HFFc6 (cell line): Measurements from ENCODE around the gene KRT222. TPM values are rescaled to one million over a fixed set of nuclear protein-coding genes. Genes with fewer than 3 reads are reported as not detected.

ENCODE experiments used
- DNase-seq: peaks from one replicate; pipeline ENCODE4 v3.0.0-alpha.2; 2018
- H3K27ac Mint-ChIP-seq: 2 replicates; pipeline ENCODE4 v1.8.0; 2020; ENCODE audit warnings: mild to moderate bottlenecking, mixed read lengths
- H3K27me3 Mint-ChIP-seq: 2 replicates; pipeline ENCODE4 v1.8.0; 2021; ENCODE audit warnings: mild to moderate bottlenecking, moderate library complexity, mixed read lengths; ENCODE audit not compliant: insufficient read depth
- H3K36me3 Mint-ChIP-seq: 2 replicates; pipeline ENCODE4 v1.8.0; 2021; ENCODE audit warnings: low read depth, mixed read lengths
- H3K4me1 Mint-ChIP-seq: 2 replicates; pipeline ENCODE4 v1.8.0; 2020; ENCODE audit warnings: low read depth, mixed read lengths
- H3K4me3 Mint-ChIP-seq: 2 replicates; pipeline ENCODE4 v1.8.0; 2020; ENCODE audit warnings: mild to moderate bottlenecking, moderate library complexity, mixed read lengths
- H3K9me3 Mint-ChIP-seq: 2 replicates; pipeline ENCODE4 v1.8.0; 2020; ENCODE audit warnings: mild to moderate bottlenecking, mixed read lengths
- total RNA-seq, 6 experiments: library from RNA; stranded (reverse); fragmentation: NEBNext Ultra II Directional; extraction: Animal tissue kit (Norgen Biotek cat#: 25700); gene quantifications; 2 replicates in 1 of 6; 3 replicates in 5 of 6; pipeline ENCODE4 v1.2.3, GENCODE V29; 2021
- TF ChIP-seq, protein P1 (sequence below): fragments of 200-600 bp; sonication (generic); IDR thresholded peaks from 2 replicates; pipeline ENCODE4 v1.5.0; 2021; ENCODE audit warnings: antibody characterized with exemption, mild to moderate bottlenecking

KRT222 gene
- total RNA-seq, 6 experiments from 2014 or later: not detected

DNA sequence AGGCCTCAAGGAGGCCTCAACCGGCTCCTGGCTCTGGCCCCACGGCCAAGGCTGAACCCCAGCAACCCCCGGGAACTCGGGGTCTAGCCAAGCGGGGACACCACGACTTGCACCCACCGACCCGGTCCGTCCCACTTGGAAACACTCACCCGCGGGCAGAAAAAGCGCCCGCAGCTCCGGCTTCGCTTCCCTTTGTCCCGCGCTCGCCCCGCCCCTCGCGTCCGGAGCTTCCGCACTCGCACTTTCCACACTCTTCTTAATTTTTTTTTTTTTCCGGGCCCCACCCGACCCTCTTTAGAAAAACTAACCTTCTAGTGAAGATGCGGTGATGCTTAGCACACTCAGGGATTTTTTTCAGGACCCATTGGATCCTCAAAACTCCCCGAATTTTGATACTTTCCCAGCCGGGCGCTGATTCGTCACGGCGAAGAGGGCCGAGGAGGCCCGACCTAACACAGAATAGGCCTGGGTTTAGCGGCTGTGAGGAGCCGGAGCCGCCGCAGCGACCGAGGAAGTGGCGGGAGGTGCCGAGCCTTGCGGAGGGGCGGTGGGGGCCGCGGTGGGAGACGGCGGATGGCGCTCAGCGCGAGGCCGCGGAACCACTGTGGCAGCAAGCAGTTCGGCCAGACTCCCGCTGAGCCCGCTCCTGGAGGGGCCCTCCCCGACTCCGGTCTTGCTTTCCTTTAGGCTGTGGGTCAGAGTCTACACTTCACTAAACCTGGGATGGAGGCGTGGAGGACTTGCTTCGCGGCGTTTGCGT is 17.2 kb downstream of the KRT222 start, which contains the start of gene SMARCE1:
TSS of gene SMARCE1 (minus strand) at position 195 of the 760 bp plus-strand sequence. CDS start 2,016 bp downstream, outside the sequence.
- Mint-ChIP-seq H3K9me3 (no peaks in the 10 kb centered on the region), H3K36me3 (peaks cover 25% of the 10 kb centered on the region), H3K4me1 (peaks cover 40% of the 10 kb centered on the region), H3K27me3 (peaks cover 6% of the 10 kb centered on the region), H3K27ac (peak within 1 kb of the TSS; percentile 99), H3K4me3 (peak within 1 kb of the TSS; percentile 95)
- DNase-seq: peak; percentile 61
- TF ChIP-seq, protein P1, sequence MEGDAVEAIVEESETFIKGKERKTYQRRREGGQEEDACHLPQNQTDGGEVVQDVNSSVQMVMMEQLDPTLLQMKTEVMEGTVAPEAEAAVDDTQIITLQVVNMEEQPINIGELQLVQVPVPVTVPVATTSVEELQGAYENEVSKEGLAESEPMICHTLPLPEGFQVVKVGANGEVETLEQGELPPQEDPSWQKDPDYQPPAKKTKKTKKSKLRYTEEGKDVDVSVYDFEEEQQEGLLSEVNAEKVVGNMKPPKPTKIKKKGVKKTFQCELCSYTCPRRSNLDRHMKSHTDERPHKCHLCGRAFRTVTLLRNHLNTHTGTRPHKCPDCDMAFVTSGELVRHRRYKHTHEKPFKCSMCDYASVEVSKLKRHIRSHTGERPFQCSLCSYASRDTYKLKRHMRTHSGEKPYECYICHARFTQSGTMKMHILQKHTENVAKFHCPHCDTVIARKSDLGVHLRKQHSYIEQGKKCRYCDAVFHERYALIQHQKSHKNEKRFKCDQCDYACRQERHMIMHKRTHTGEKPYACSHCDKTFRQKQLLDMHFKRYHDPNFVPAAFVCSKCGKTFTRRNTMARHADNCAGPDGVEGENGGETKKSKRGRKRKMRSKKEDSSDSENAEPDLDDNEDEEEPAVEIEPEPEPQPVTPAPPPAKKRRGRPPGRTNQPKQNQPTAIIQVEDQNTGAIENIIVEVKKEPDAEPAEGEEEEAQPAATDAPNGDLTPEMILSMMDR: no peak

DNA sequence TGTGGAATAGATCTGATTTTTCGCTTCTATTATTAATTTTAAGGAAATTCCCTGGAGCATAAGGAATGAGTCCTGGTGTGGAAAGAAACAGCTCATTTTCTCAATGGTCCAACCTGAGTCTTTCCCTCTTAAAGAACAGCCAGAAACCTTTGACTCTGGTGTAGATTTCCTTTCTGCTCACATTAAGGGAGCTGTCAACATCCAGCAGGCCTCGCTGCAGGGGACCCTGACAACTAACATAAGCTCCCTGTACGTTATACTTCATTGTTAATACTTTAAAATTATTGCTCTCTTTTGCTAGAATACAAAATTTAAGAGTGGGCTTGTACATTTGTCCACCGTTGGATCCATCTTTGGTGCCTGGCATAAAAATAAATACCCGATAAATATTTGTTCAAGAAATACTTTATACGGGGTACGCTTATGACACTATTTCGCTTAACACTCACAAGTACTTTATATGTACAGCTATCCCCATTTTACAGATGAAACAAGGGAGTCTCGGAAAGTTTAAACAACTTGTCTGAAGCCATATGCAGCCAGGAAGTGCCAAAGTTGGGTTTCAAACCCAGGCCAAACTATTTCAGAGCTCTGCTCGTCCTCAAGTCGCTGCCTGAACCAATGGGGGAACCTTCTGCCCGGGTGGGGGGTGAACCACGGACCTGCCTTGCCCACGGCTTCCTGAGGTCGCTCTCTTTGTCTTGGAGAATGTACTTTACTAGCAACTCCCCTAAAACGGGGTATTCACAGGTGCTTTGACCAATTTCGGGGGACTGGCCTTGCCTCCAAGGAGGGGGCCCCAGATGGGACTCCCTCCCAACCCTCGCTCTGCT is 18.0 kb downstream of the KRT222 start:
- Mint-ChIP-seq H3K4me3 (peak overlapping the region; percentile 95), H3K36me3 (peaks cover 31% of the 10 kb centered on the region), H3K9me3 (no peaks in the 10 kb centered on the region), H3K27me3 (peaks cover 6% of the 10 kb centered on the region), H3K27ac (peak overlapping the region; percentile 99), H3K4me1 (peaks cover 40% of the 10 kb centered on the region)
- TF ChIP-seq, protein P1: no peak
- peak; percentile 1 for DNase-seq

DNA sequence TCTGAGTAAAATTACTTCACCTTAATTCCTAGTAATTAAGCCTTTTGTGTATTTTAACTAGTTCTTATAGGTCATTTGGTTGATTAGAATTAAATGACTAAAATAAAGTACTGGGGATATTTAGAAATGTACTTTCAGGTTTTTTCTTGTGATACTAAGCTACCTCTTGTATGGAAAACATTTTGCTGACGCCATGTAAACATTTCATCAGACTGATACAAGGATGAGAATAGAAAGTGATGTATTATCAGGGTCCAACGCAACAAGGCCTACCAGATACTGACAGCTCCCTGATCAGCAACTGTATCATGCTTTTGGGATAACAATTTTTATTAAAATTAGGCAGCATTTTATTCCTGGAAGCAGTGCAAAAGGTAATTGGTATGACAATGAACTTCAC is 19.0 kb downstream of the KRT222 start:
- TF ChIP-seq, protein P1: no peak
- peaks cover 35% of the 10 kb centered on the region for H3K36me3 Mint-ChIP-seq
- peaks cover 6% of the 10 kb centered on the region for H3K27me3 Mint-ChIP-seq
- H3K9me3 Mint-ChIP-seq: no peaks in the 10 kb centered on the region
- H3K4me1 Mint-ChIP-seq: peaks cover 43% of the 10 kb centered on the region
- H3K4me3 Mint-ChIP-seq: peak overlapping the region; percentile 95; the same call in 1 of the 2 replicates
- no peak overlapping the region for H3K27ac Mint-ChIP-seq
- DNase-seq: no peak

DNA sequence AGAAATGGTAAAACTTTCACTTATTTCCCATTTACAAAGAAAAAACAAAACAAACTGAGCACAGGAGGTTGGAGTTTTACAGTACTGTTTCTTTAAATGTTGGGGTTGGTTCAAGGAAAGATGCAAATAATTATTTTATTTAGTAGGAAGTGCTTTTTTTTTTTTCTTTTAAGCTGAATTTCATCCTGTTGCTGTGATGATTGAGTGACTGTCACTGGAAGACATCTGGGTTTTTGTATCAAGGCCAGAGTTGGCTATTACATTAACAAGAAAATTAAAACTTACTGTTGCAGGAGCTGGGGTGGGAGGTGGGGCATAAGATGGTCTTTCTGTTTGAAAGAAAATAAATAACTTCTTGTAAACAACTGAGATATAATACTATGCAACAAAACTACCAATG is 19.7 kb downstream of the KRT222 start:
- Mint-ChIP-seq H3K27ac (0 out of 2 replicates have a peak overlapping the region, but pooled peaks have one; percentile 13), H3K36me3 (peaks cover 39% of the 10 kb centered on the region), H3K4me1 (peaks cover 47% of the 10 kb centered on the region), H3K9me3 (no peaks in the 10 kb centered on the region), H3K4me3 (peak overlapping the region; percentile 28; the same call in 1 of the 2 replicates), H3K27me3 (peaks cover 6% of the 10 kb centered on the region)
- TF ChIP-seq, protein P1: no peak
- no peak for DNase-seq

DNA sequence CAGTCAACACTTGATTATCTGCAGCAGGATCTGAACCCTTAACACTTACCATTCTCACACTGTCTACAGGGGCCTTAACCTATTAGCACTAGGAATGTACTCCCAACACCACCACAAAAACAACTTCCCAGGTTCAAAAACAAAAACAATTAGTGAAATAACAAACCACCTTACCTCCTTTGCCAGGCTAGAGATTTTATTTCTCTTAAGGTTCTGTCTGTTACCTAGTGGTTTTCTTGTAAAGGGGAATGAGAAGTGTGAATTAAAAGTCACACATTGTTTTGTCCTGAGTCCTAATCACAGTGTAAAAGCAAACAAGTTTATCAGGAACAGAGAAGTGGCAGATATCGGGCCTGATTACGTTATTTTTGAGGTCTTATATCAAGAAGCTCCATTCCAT is 27.0 kb downstream of the KRT222 start:
- Mint-ChIP-seq H3K9me3 (no peaks in the 10 kb centered on the region), H3K27ac (peak overlapping the region; percentile 0; the same call in 1 of the 2 replicates), H3K4me3 (no peak overlapping the region), H3K4me1 (peaks cover 14% of the 10 kb centered on the region; the same call in 1 of the 2 replicates), H3K27me3 (no peaks in the 10 kb centered on the region), H3K36me3 (peaks cover 43% of the 10 kb centered on the region)
- DNase-seq: no peak
- TF ChIP-seq, protein P1: no peak
